Cardiac muscle cell (in vitro differentiated cells and primary cell): ENCODE results near the gene CLEC1B. TPM values are rescaled to one million over a fixed set of nuclear protein-coding genes. Genes with fewer than 3 reads are reported as not detected.
"Not testable (repeated sequence)": the region's sequence is repeated elsewhere in the genome, so short reads cannot be mapped to it uniquely, and the experiment has no call there.

Source experiments
- DNase-seq, 2 donors: peaks; one replicate each; pipeline versions ENCODE4 v3.0.0 to v3.0.0-alpha.2; 2010 to 2017; ENCODE audit warnings: low read depth in 1 of 2, low spot score in 1 of 2
- H3K27ac ChIP-seq: fragments of 200-600 bp; sonication (generic); 2 replicates; pipeline ENCODE4 v1.5.1; 2016
- H3K27me3 ChIP-seq: fragments of 200-600 bp; sonication (generic); 2 replicates; pipeline ENCODE4 v1.6.0; 2016; ENCODE audit warnings: control low read depth
- H3K36me3 ChIP-seq: fragments of 200-600 bp; sonication (generic); 2 replicates; pipeline ENCODE4 v1.5.1; 2016; ENCODE audit warnings: control low read depth
- H3K4me1 ChIP-seq: fragments of 200-600 bp; sonication (generic); 2 replicates; pipeline ENCODE4 v1.8.1; 2017; ENCODE audit warnings: low read depth, mild to moderate bottlenecking, mixed run types
- H3K4me3 ChIP-seq: fragments of 200-600 bp; sonication (generic); 2 replicates; pipeline ENCODE4 v1.5.1; 2016; ENCODE audit warnings: mild to moderate bottlenecking
- H3K9me3 ChIP-seq: fragments of 200-600 bp; sonication (generic); 2 replicates; pipeline ENCODE4 v1.5.1; 2017; ENCODE audit warnings: low read depth, mild to moderate bottlenecking, control low read depth
- polyA plus RNA-seq: library from polyadenylated mRNA; unstranded; fragments of >200 nt; fragmentation: Nextera tagmentation; extraction: Ambion mirVana; gene quantifications from 2 replicates; pipeline ENCODE4 v1.2.1, GENCODE V29; 2016
- total RNA-seq: library from RNA; depleted of rRNA; stranded (reverse); fragments of >200 nt; gene quantifications from 2 replicates; pipeline ENCODE4 v1.2.3, GENCODE V29; 2016
- TF ChIP-seq, protein P1 (sequence below): IDR thresholded peaks from 2 replicates; pipeline ENCODE4 v1.5.1; 2012; ENCODE audit warnings: low read depth, mild to moderate bottlenecking, low read length

Gene CLEC1B
- total and polyA plus RNA-seq, 2 experiments from 2014 or later = 0.95 TPM; not detected in 1

DNA sequence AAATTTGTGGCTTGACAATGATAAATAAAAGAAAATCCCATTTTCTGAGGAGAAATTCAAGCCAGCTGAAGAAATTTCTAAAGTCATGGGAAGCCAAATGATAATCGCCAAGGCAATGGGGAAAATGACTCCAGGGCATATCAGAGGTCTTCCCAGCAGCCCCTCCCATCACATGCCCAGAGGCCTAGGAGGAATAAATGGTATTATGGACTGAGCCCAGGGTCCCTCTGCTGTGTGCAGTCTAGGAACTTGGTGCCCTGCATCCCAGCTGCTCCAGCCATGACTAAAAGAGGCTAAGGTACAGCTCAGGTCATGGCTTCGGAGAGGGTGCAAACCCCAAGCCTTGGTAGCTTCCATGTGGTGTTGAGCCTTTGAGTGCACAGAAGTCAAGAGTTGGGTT is 23.3 kb downstream of the CLEC1B start:
- no peak overlapping the region for H3K4me3 ChIP-seq
- no peak for DNase-seq
- no peaks in the 10 kb centered on the region for H3K4me1 ChIP-seq
- H3K36me3 ChIP-seq = no peaks in the 10 kb centered on the region
- no peaks in the 10 kb centered on the region for H3K27me3 ChIP-seq
- no peak overlapping the region for H3K27ac ChIP-seq
- H3K9me3 ChIP-seq = no peaks in the 10 kb centered on the region
- TF ChIP-seq, protein P1, sequence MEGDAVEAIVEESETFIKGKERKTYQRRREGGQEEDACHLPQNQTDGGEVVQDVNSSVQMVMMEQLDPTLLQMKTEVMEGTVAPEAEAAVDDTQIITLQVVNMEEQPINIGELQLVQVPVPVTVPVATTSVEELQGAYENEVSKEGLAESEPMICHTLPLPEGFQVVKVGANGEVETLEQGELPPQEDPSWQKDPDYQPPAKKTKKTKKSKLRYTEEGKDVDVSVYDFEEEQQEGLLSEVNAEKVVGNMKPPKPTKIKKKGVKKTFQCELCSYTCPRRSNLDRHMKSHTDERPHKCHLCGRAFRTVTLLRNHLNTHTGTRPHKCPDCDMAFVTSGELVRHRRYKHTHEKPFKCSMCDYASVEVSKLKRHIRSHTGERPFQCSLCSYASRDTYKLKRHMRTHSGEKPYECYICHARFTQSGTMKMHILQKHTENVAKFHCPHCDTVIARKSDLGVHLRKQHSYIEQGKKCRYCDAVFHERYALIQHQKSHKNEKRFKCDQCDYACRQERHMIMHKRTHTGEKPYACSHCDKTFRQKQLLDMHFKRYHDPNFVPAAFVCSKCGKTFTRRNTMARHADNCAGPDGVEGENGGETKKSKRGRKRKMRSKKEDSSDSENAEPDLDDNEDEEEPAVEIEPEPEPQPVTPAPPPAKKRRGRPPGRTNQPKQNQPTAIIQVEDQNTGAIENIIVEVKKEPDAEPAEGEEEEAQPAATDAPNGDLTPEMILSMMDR = no peak

DNA sequence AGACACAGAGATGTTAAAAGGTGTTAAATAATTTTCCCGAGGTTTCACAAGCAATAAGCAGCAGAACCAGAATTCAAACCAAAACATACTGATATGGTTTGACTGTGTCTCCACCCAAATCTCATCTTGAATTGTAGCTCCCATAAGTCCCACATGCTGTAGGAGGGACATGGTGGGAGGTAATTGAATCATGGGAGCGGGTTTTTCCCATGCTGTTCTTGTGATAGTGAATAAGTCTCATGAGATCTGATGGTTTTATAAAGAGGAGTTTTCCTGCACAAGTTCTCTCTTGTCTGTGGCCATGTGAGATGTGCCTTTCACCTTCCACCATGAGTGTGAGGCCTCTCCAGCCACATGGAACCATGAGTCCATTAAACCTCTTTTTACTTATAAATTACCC is 24.2 kb downstream of the CLEC1B start:
- H3K9me3 ChIP-seq, H3K4me3 ChIP-seq, H3K27ac ChIP-seq, H3K4me1 ChIP-seq, H3K27me3 ChIP-seq, DNase-seq, H3K36me3 ChIP-seq: not testable (repeated sequence)

DNA sequence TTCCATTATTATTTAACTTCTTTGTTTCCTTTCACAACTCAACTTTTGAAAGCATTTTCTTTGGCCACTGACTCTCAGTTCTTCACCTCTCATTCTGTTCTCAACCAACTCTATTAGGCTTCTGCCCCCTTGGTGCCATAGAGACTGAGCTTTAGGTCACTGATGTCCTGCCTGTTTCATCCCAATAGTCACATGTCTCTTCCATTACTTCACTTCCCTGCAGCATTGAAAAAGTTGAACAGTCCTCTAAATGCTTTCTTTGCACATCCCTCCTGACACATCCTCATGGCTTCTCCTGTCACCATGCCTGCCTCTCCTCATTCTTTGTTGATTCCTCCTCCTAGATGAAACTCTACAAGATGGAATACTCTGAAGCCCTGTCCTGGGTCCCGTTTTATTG is 25.0 kb downstream of the CLEC1B start:
- Histone ChIP-seq H3K4me1 (no peaks in the 10 kb centered on the region), H3K27ac (no peak overlapping the region), H3K4me3 (no peak overlapping the region), H3K36me3 (no peaks in the 10 kb centered on the region), H3K9me3 (no peaks in the 10 kb centered on the region), H3K27me3 (no peaks in the 10 kb centered on the region)
- DNase-seq = no peak
- TF ChIP-seq, protein P1 = no peak

DNA sequence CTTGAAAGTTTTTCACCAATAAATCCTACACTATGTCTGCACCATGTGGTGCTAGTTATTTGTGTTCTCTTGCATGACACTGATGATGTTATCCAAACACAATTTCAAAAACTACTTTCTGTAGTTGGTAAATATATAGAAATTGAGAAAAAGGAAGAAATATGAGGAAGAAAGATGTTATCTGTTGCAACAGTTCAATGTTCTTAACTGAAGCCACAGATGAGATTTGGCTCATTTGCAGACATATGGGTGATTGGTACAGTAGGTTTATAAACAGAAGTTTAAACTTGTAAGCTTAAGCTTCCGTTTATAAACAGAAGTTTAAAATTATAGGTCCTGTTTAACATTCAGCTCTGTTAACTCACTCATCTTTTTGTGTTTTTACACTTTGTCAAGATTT is 27.7 kb downstream of the CLEC1B start, which contains the start of gene CLEC12A:
CLEC12A (plus strand) TSS at position 229 of the 400 bp plus-strand sequence. CDS start 188 bp downstream, outside the sequence.
- H3K27me3 ChIP-seq = no peaks in the 10 kb centered on the region
- no peaks in the 10 kb centered on the region for H3K36me3 ChIP-seq
- DNase-seq = no peak
- no peaks in the 10 kb centered on the region for H3K9me3 ChIP-seq
- no peak within 1 kb of the TSS for H3K27ac ChIP-seq
- TF ChIP-seq, protein P1 = no peak
- no peak within 1 kb of the TSS for H3K4me3 ChIP-seq
- no peaks in the 10 kb centered on the region for H3K4me1 ChIP-seq

DNA sequence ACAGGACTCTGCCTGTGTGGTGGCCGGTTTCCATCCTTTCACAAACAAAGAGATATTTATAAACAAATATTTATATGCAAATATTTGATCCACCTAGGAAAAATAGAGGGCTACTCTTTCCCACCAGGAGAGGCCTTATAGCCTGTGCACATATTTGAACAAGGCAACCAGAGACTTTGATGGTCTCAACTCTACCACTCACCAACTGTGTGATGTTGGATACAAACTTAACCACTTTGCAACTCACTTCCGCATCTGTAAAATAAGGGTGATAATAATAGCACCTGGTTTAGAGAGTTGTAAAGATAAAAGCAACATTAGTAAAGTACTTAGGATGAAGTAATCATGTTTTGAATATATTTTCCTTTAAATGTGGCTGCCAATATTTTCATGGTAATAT is 29.2 kb downstream of the CLEC1B start:
- H3K27me3 ChIP-seq = no peaks in the 10 kb centered on the region
- no peak overlapping the region for H3K4me3 ChIP-seq
- H3K27ac ChIP-seq = no peak overlapping the region
- TF ChIP-seq, protein P1 = no peak
- no peaks in the 10 kb centered on the region for H3K9me3 ChIP-seq
- H3K36me3 ChIP-seq = no peaks in the 10 kb centered on the region
- H3K4me1 ChIP-seq = no peaks in the 10 kb centered on the region
- DNase-seq = no peak

DNA sequence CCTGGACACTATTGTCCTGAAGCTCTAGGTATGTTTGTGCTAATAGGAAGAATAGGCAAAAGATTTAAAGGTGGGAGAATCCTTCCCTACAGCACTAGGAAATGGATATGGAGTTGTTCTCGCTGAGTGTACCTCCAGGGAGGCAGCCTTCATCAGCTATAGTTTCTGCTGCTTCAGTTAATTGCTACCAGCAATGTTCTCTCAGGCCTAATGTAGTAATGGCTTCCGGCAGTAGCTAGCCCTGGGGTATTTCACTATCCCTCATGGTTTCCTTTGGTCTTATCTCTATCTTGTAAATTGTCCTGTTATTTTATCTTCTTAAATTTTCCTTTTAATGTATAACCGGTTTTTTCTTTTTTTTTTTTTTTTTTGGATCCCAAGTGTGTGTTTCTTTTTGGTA is 37.0 kb downstream of the CLEC1B start:
- Histone ChIP-seq H3K4me3 (no peak overlapping the region), H3K27me3 (no peaks in the 10 kb centered on the region), H3K36me3 (no peaks in the 10 kb centered on the region), H3K27ac (no peak overlapping the region), H3K9me3 (no peaks in the 10 kb centered on the region), H3K4me1 (no peaks in the 10 kb centered on the region)
- TF ChIP-seq, protein P1 = no peak
- no peak for DNase-seq
